Neural cell (in vitro differentiated cells): ENCODE measurements around the gene EDA. TPM values are rescaled to one million over a fixed set of nuclear protein-coding genes. Genes with fewer than 3 reads are reported as not detected.

ENCODE experiments used
- H2AFZ ChIP-seq: fragments of 200-600, 300-800 bp; sonication (generic), shearing (Covaris generic); 2 replicates; pipeline ENCODE4 v1.6.0; 2014; ENCODE audit warnings: low read depth, mild to moderate bottlenecking, antibody characterized with exemption, low read length, moderate library complexity
- H3F3A ChIP-seq: fragments of 200-600 bp; shearing (Covaris generic); 2 replicates; pipeline ENCODE4 v1.6.1; 2016; ENCODE audit warnings: mild to moderate bottlenecking, moderate library complexity, mixed read lengths, antibody characterized with exemption, low read length; ENCODE audit not compliant: insufficient read depth, poor library complexity, severe bottlenecking
- H3K27ac ChIP-seq: fragments of 200-600, 300-800 bp; sonication (generic), shearing (Covaris generic); 2 replicates; pipeline ENCODE4 v1.5.1; 2014; ENCODE audit warnings: mild to moderate bottlenecking, low read length, moderate library complexity
- H3K27me3 ChIP-seq: fragments of 300-800, 200-600 bp; sonication (generic), shearing (Covaris generic); 2 replicates; pipeline ENCODE4 v1.6.0; 2014; ENCODE audit warnings: mild to moderate bottlenecking, low read depth, low read length, moderate library complexity; ENCODE audit not compliant: insufficient read depth
- H3K36me3 ChIP-seq: fragments of 300-800, 200-600 bp; sonication (generic), shearing (Covaris generic); 2 replicates; pipeline ENCODE4 v1.5.1; 2014; ENCODE audit warnings: mild to moderate bottlenecking, antibody characterized with exemption, low read length, moderate library complexity; ENCODE audit not compliant: insufficient read depth
- H3K4me2 ChIP-seq: fragments of 300-800, 200-600 bp; sonication (generic), shearing (Covaris generic); 2 replicates; pipeline ENCODE4 v1.6.0; 2014; ENCODE audit warnings: mild to moderate bottlenecking, low read length
- H3K4me3 ChIP-seq: fragments of 300-800, 200-600 bp; sonication (generic), shearing (Covaris generic); 2 replicates; pipeline ENCODE4 v1.5.1; 2014; ENCODE audit warnings: mild to moderate bottlenecking, low read length, moderate library complexity
- H3K79me2 ChIP-seq: fragments of 200-600 bp; shearing (Covaris generic); replicated peaks from 2 replicates; pipeline ENCODE4 v1.6.0; 2014; ENCODE audit warnings: mild to moderate bottlenecking, low read length, moderate library complexity; ENCODE audit not compliant: insufficient read depth
- H3K9ac ChIP-seq: fragments of 300-800, 200-600 bp; sonication (generic), shearing (Covaris generic); 2 replicates; pipeline ENCODE4 v1.6.1; 2016; ENCODE audit warnings: mild to moderate bottlenecking, low read length, mixed read lengths
- H3K9me2 ChIP-seq: fragments of 200-600 bp; shearing (Covaris generic); 2 replicates; pipeline ENCODE4 v1.6.1; 2016; ENCODE audit warnings: mild to moderate bottlenecking, low read length, mixed read lengths; ENCODE audit not compliant: insufficient read depth
- H3K9me3 ChIP-seq: fragments of 200-600, 300-800 bp; sonication (generic), shearing (Covaris generic); 2 replicates; pipeline ENCODE4 v1.6.1; 2016; ENCODE audit warnings: mild to moderate bottlenecking, mixed run types, low read length, moderate library complexity, mixed read lengths
- H4K20me1 ChIP-seq: fragments of 200-600 bp; shearing (Covaris generic); 2 replicates; pipeline ENCODE4 v1.6.1; 2016; ENCODE audit warnings: mild to moderate bottlenecking, mixed run types; ENCODE audit not compliant: insufficient read depth
- EP300 ChIP-seq: fragments of 450-650 bp; conservative IDR thresholded peaks from 2 replicates; pipeline ENCODE4 v1.6.1; 2014; ENCODE audit warnings: antibody characterized with exemption, mild to moderate bottlenecking, moderate library complexity; ENCODE audit not compliant: poor library complexity, severe bottlenecking
- EZH2 ChIP-seq: fragments of 200-600, 300-800 bp; shearing (Covaris generic), sonication (generic); IDR thresholded peaks from 2 replicates; pipeline ENCODE4 v1.6.1; 2014; ENCODE audit warnings: antibody characterized with exemption, low read length, borderline replicate concordance, mild to moderate bottlenecking; ENCODE audit not compliant: insufficient read depth, poor library complexity, severe bottlenecking
- MXI1 ChIP-seq: fragments of 450-650 bp; conservative IDR thresholded peaks from 2 replicates; pipeline ENCODE4 v1.6.1; 2014; ENCODE audit warnings: antibody characterized with exemption, mild to moderate bottlenecking; ENCODE audit not compliant: poor library complexity, severe bottlenecking
- POLR2AphosphoS5 ChIP-seq: IDR thresholded peaks from 2 replicates; pipeline ENCODE4 v1.6.1; 2012
- RAD21 ChIP-seq: fragments of 450-650 bp; conservative IDR thresholded peaks from 2 replicates; pipeline ENCODE4 v1.6.1; 2014; ENCODE audit warnings: antibody characterized with exemption, mild to moderate bottlenecking, moderate library complexity
- REST ChIP-seq: IDR thresholded peaks from 2 replicates; pipeline ENCODE4 v1.6.1; 2012; ENCODE audit warnings: borderline replicate concordance
- SMC3 ChIP-seq: fragments of 450-650 bp; conservative IDR thresholded peaks from 2 replicates; pipeline ENCODE4 v1.6.1; 2014; ENCODE audit warnings: antibody characterized with exemption, mild to moderate bottlenecking, moderate library complexity; ENCODE audit not compliant: poor library complexity
- TAF1 ChIP-seq: IDR thresholded peaks from 2 replicates; pipeline ENCODE4 v1.6.1; 2012; ENCODE audit warnings: low read depth
- polyA plus RNA-seq: library from polyadenylated mRNA; depleted of rRNA; stranded (reverse); fragments of >200 nt; gene quantifications from 2 replicates; pipeline ENCODE4 v1.2.3, GENCODE V29; 2014
- TF ChIP-seq, protein P1 (sequence below): fragments of 450-650 bp; IDR thresholded peaks from 2 replicates; pipeline ENCODE4 v1.5.1; 2014; ENCODE audit warnings: antibody characterized with exemption, mild to moderate bottlenecking, moderate library complexity; ENCODE audit not compliant: poor library complexity, severe bottlenecking

The EDA gene
- polyA plus RNA-seq, 1 donor from 2014 or later = 1.1 TPM

GRCh38 chrX:69618803-69619202, 2.9 kb downstream of the EDA start:
- Histone ChIP-seq H3K9ac (no peak overlapping the region), H3K9me3 (no peaks in the 10 kb centered on the region)

GRCh38 chrX:69626129-69626528, 10.2 kb downstream of the EDA start:
- no peaks in the 10 kb centered on the region for H3K9me2 ChIP-seq
- no peak overlapping the region for H3K4me3 ChIP-seq
- no peaks in the 10 kb centered on the region for H3K79me2 ChIP-seq
- H3K9ac ChIP-seq = no peak overlapping the region
- H2AFZ ChIP-seq = no peak overlapping the region
- no peak overlapping the region for H3K27ac ChIP-seq
- H3F3A ChIP-seq = no peaks in the 10 kb centered on the region
- H3K36me3 ChIP-seq = no peaks in the 10 kb centered on the region
- no peaks in the 10 kb centered on the region for H3K9me3 ChIP-seq
- no peak overlapping the region for H3K4me2 ChIP-seq
- H4K20me1 ChIP-seq = no peaks in the 10 kb centered on the region
- TF ChIP-seq TAF1 (no peak), RAD21 (no peak), SMC3 (no peak), EZH2 (no peak), REST (no peak), EP300 (no peak), POLR2AphosphoS5 (no peak), MXI1 (no peak)
- TF ChIP-seq, protein P1, sequence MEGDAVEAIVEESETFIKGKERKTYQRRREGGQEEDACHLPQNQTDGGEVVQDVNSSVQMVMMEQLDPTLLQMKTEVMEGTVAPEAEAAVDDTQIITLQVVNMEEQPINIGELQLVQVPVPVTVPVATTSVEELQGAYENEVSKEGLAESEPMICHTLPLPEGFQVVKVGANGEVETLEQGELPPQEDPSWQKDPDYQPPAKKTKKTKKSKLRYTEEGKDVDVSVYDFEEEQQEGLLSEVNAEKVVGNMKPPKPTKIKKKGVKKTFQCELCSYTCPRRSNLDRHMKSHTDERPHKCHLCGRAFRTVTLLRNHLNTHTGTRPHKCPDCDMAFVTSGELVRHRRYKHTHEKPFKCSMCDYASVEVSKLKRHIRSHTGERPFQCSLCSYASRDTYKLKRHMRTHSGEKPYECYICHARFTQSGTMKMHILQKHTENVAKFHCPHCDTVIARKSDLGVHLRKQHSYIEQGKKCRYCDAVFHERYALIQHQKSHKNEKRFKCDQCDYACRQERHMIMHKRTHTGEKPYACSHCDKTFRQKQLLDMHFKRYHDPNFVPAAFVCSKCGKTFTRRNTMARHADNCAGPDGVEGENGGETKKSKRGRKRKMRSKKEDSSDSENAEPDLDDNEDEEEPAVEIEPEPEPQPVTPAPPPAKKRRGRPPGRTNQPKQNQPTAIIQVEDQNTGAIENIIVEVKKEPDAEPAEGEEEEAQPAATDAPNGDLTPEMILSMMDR = no peak
- no peaks in the 10 kb centered on the region for H3K27me3 ChIP-seq

More at GRCh38 chrX:69618803-69619202, 2.9 kb downstream of the EDA start:
- Histone ChIP-seq H3K9me2 (no peaks in the 10 kb centered on the region), H2AFZ (no peak overlapping the region), H3F3A (no peaks in the 10 kb centered on the region), H3K27me3 (peaks cover 8% of the 10 kb centered on the region), H3K4me3 (no peak overlapping the region), H4K20me1 (no peaks in the 10 kb centered on the region), H3K36me3 (no peaks in the 10 kb centered on the region), H3K27ac (no peak overlapping the region), H3K4me2 (no peak overlapping the region), H3K79me2 (no peaks in the 10 kb centered on the region)
- TF ChIP-seq RAD21 (peak; percentile 61), TAF1 (no peak), MXI1 (no peak), SMC3 (peak; percentile 64), POLR2AphosphoS5 (no peak)
- TF ChIP-seq, protein P1 = peak; percentile 60
